ENCODE results near the gene PPFIBP2. TPM values are rescaled to one million over a fixed set of nuclear protein-coding genes. Genes with fewer than 3 reads are reported as not detected.

PPFIBP2 gene
- total and polyA plus RNA-seq, 10 of the 15 experiments (the other 5 are each of a cell fraction or from before 2014, with no cell fraction given) = 17.3 to 56.3 (median 39.2) TPM

- POLR2A ChIA-PET = no interaction called here
Measured at GRCh38 chr11:7688238-7688826, 174.5 kb downstream of the PPFIBP2 start.

More at GRCh38 chr11:7688238-7688826, 174.5 kb downstream of the PPFIBP2 start:
- DNase-seq (ENCODE audit: low read depth, low spot score) = no peak
- ATAC-seq = peak; percentile 84
- Histone ChIP-seq H3K79me2 (ENCODE audit: control insufficient read depth, insufficient read depth, low read length) (no peaks in the 10 kb centered on the region), H3K9me3 (replicated peaks; ENCODE audit: control insufficient read depth, insufficient read depth, low read length) (no peaks in the 10 kb centered on the region), H3K4me2 (ENCODE audit: control insufficient read depth, insufficient read depth) (no peak overlapping the region), H2AFZ (ENCODE audit: control insufficient read depth, low read depth, low read length) (no peak overlapping the region), H3K4me3 (no peak overlapping the region), H4K20me1 (ENCODE audit: control insufficient read depth, insufficient read depth) (no peaks in the 10 kb centered on the region), H3K27ac (ENCODE audit: control insufficient read depth, insufficient read depth) (no peak overlapping the region), H3K9ac (ENCODE audit: control insufficient read depth, insufficient read depth, low read length) (no peak overlapping the region), H3K4me1 (ENCODE audit: control insufficient read depth, insufficient read depth, low read length) (no peaks in the 10 kb centered on the region), H3K27me3 (replicated peaks in 1 of 2; ENCODE audit: control insufficient read depth in 2 of 2, insufficient read depth in 2 of 2, low read length in 1 of 2) (peaks cover 0 to 2% of the 10 kb centered on the region in 2 experiments; a peak in 2 of 4 replicates), H3K36me3 (ENCODE audit: control insufficient read depth in 2 of 2, insufficient read depth in 2 of 2, low read length in 1 of 2) (no peaks in the 10 kb centered on the region)
- no TSS peak for BruUV-seq (replicated peaks)
- 0% methylated on average over 4 of the region's 4 CpGs for WGBS (ENCODE audit: insufficient coverage, insufficient replicate concordance, low lambda C conversion rate, missing lambda C conversion rate)
- in situ Hi-C loops (cut with MboI) (no loop called here), intact Hi-C loops (cut with micrococcal nuclease; ENCODE audit: unreplicated experiment) (loop anchor here (1.0 to 5.0 kb wide), 5 partner anchors 117 to 876 kb away; partner anchors contain the start of gene PPFIBP2)
- RAD21 ChIA-PET (ENCODE audit: unreplicated experiment) = interaction anchor here (0.8 to 2.4 kb wide), 5 partner anchors 16 to 590 kb away, joined by 3 to 8 read pairs (median 4); no protein-coding TSS in a partner anchor
- peak; percentile 52 for FAIRE-seq
- SMC1A ChIA-PET (ENCODE audit: uncharacterized antibody, unreplicated experiment) = interaction anchor here (0.6 to 2.2 kb wide), 7 partner anchors 109 to 1097 kb away, joined by 3 to 8 read pairs (median 4); no protein-coding TSS in a partner anchor
- CTCF ChIA-PET = interaction anchor here (0.7 to 5.4 kb wide), 17 partner anchors 8 to 814 kb away, joined by 3 to 30 read pairs (median 6); no protein-coding TSS in a partner anchor
- TF ChIP-seq MAX (IDR thresholded peaks at IDR 0.05; ENCODE audit: low read depth, low read length) = no peak
- peak; percentile 80 for TF ChIP-seq RAD21 (IDR thresholded peaks at IDR 0.05; ENCODE audit: insufficient read depth, low read depth, low read length)
- TF ChIP-seq YY1 (IDR thresholded peaks at IDR 0.05; ENCODE audit: low read depth, low read length) = peak; percentile 60
- TF ChIP-seq GABPA (IDR thresholded peaks at IDR 0.05; ENCODE audit: low read depth) = no peak
- TF ChIP-seq STAT3 (IDR thresholded peaks at IDR 0.05; ENCODE audit: low read depth, low read length) = no peak
- TF ChIP-seq SREBF1 (IDR thresholded peaks at IDR 0.05; ENCODE audit: low read length) = no peak
- TF ChIP-seq CTCF (IDR thresholded peaks at IDR 0.05 in 2 of 3, conservative IDR thresholded peaks at IDR 0.05 in 1 of 3; ENCODE audit: control insufficient read depth in 2 of 3, extremely low read depth in 1 of 3, insufficient read depth in 1 of 3, low read depth in 3 of 3, low read length in 3 of 3) = peak; percentile 76 to 80 (median 79)
- TF ChIP-seq SMC3 (IDR thresholded peaks at IDR 0.05; ENCODE audit: borderline replicate concordance, low read length) = peak; percentile 84

Measured in GM12878 (cell line).